ENCODE data around the gene MAS1L. TPM values are rescaled to one million over a fixed set of nuclear protein-coding genes. Genes with fewer than 3 reads are reported as not detected.
"Not testable (repeated sequence)": the region's sequence is repeated elsewhere in the genome, so short reads cannot be mapped to it uniquely, and the experiment has no call there.

The MAS1L gene
- total RNA-seq, 1 donor from 2014 or later, result not detected

DNA sequence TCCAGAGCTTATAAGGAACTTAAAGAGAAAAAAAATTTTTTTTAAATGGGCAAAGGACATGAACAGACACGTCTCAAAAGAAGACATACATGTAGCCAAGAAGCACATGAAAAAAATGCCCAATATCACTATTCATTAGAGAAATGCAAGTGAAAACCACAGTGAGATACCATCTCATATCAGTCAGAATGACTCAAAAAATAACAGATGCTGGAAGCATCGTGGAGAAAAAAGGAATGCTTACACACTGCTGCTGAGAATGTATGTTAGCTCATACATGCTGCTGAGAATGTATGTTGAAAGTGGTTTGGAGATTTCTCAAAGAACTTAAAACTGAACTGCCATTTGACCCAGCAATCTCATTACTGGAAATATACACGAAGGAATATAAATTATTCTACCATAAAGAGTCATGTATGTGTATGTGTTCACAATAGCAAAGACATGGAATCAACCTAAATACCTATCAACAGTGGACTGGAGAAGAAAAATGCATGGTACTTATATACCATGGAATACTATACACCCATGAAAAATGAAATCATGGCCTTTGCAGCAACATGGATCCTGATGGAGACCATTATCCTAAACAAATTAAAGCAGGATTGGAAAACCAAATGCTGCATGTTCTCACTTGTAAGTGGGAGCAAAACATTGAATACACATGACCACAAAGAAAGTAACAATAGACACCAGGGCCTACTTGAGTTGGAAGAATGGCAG lies 36.1 kb downstream of the MAS1L start:
- no peaks in the 10 kb centered on the region for H3K4me1 Mint-ChIP-seq (ENCODE audit: low read depth)
- no peaks in the 10 kb centered on the region for H3K36me3 Mint-ChIP-seq (ENCODE audit: insufficient read depth)
- TF ChIP-seq, protein P1, sequence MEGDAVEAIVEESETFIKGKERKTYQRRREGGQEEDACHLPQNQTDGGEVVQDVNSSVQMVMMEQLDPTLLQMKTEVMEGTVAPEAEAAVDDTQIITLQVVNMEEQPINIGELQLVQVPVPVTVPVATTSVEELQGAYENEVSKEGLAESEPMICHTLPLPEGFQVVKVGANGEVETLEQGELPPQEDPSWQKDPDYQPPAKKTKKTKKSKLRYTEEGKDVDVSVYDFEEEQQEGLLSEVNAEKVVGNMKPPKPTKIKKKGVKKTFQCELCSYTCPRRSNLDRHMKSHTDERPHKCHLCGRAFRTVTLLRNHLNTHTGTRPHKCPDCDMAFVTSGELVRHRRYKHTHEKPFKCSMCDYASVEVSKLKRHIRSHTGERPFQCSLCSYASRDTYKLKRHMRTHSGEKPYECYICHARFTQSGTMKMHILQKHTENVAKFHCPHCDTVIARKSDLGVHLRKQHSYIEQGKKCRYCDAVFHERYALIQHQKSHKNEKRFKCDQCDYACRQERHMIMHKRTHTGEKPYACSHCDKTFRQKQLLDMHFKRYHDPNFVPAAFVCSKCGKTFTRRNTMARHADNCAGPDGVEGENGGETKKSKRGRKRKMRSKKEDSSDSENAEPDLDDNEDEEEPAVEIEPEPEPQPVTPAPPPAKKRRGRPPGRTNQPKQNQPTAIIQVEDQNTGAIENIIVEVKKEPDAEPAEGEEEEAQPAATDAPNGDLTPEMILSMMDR (IDR thresholded peaks at IDR 0.05; ENCODE audit: unreplicated experiment), result no peak
- H3K27ac Mint-ChIP-seq, result no peak overlapping the region
- H3K4me3 Mint-ChIP-seq (ENCODE audit: low read depth), result no peak overlapping the region
- no peaks in the 10 kb centered on the region for H3K9me3 Mint-ChIP-seq (ENCODE audit: low read depth)
- no peak for DNase-seq (ENCODE audit: low spot score, unreplicated experiment)
- peaks cover 8% of the 10 kb centered on the region for H3K27me3 Mint-ChIP-seq

DNA sequence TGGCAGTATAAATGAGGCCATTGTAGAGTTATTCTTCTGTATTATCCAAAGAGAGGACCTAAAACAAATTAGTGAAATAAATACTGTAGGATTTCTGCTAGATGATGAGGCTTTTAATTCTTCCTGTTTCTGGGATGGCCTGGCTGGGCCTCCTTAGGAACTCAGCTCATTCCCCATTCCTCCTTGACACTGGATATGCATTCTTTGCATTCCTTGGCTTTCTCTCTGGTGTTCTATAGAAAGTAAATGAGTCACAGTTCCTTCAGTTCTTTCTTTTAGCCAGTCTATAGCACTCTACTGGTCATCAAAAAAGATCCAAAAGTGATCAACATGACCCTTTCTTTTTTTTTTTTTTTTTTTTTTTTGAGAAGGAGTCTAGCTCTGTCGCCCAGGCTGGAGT lies 40.1 kb downstream of the MAS1L start:
- DNase-seq (ENCODE audit: low spot score, unreplicated experiment), result no peak
- no peaks in the 10 kb centered on the region for H3K36me3 Mint-ChIP-seq (ENCODE audit: insufficient read depth)
- TF ChIP-seq, protein P1 (IDR thresholded peaks at IDR 0.05; ENCODE audit: unreplicated experiment), result no peak
- peaks cover 8% of the 10 kb centered on the region for H3K9me3 Mint-ChIP-seq (ENCODE audit: low read depth)
- peaks cover 9% of the 10 kb centered on the region for H3K27me3 Mint-ChIP-seq
- no peaks in the 10 kb centered on the region for H3K4me1 Mint-ChIP-seq (ENCODE audit: low read depth)
- H3K27ac Mint-ChIP-seq, result no peak overlapping the region
- H3K4me3 Mint-ChIP-seq (ENCODE audit: low read depth), result no peak overlapping the region

DNA sequence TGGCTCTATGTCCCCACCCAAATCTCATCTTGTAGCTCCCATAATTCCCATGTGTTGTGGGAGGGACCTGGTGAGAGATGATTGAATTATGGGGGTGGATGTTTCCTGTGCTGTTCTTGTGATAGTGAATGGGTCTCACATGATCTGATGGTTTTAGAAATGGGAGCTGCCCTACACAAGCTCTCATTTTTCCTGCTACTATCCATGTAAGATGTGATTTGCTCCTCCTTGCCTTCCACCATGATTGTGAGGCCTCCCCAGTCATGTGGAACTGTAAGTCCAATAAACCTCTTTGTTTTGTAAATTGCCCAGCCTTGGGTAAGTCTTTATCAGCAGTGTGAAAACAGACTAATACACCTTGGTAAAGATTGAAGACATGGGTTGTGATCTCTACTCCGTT lies 43.7 kb downstream of the MAS1L start:
- not testable (repeated sequence) for H3K4me1 Mint-ChIP-seq (ENCODE audit: low read depth); H3K9me3 Mint-ChIP-seq (ENCODE audit: low read depth)

DNA sequence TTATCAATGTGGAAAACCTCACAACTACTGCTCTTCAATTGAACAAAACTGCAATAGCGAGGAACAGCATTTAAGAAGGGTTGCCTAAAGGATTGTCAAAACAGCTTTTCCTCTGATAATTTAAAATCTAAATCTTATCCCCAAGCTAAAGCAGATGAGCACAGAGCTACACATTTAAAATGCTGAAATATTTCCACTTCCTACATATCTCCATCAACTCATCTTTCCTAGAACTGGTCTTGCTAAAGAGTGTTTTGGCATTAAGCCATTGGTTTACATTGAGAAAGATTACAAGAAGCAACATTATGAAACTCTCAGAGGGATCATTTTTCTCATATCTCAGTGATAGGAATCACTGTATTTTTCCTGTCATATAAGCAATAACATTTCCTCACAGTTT lies 45.0 kb downstream of the MAS1L start:
- no peak for DNase-seq (ENCODE audit: low spot score, unreplicated experiment)
- Mint-ChIP-seq H3K4me3 (ENCODE audit: low read depth) (no peak overlapping the region), H3K27ac (no peak overlapping the region), H3K9me3 (ENCODE audit: low read depth) (peaks cover 8% of the 10 kb centered on the region), H3K4me1 (ENCODE audit: low read depth) (peaks cover 7% of the 10 kb centered on the region), H3K36me3 (ENCODE audit: insufficient read depth) (no peaks in the 10 kb centered on the region), H3K27me3 (peaks cover 28% of the 10 kb centered on the region)
- TF ChIP-seq, protein P1 (IDR thresholded peaks at IDR 0.05; ENCODE audit: unreplicated experiment), result no peak

More for the DNA sequence above, 43.7 kb downstream of the MAS1L start:
- H3K27me3 Mint-ChIP-seq, result peaks cover 28% of the 10 kb centered on the region
- not testable (repeated sequence) for H3K27ac Mint-ChIP-seq; H3K36me3 Mint-ChIP-seq (ENCODE audit: insufficient read depth); DNase-seq (ENCODE audit: low spot score, unreplicated experiment); H3K4me3 Mint-ChIP-seq (ENCODE audit: low read depth)

DNA sequence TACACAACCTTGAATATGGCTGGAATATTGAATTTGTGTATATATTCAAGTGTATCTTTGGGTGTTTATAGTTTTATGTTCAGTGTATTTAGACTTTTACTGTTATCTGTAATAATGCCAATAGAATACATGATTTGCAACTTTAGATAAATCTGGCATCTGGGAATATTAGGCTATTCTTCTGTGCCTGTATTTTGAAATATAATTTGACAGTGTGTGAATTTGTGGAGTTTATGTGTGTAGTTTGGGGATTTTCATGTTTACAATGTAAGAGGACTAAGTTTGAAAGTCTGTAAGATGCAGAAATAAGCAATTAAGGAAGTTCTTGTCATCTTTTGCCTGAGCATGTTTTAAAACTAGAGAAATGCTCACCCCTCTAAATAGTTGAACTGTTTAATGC lies 48.8 kb downstream of the MAS1L start, which contains the start of gene OR10C1:
TSS of gene OR10C1 (plus strand) at position 301 of the 400 bp plus-strand sequence. CDS start 710 bp downstream, outside the sequence.
- peaks cover 29% of the 10 kb centered on the region for H3K27me3 Mint-ChIP-seq
- H3K4me3 Mint-ChIP-seq (ENCODE audit: low read depth), result no peak within 1 kb of the TSS
- no peaks in the 10 kb centered on the region for H3K36me3 Mint-ChIP-seq (ENCODE audit: insufficient read depth)
- H3K27ac Mint-ChIP-seq, result peak within 1 kb of the TSS; percentile 21
- H3K9me3 Mint-ChIP-seq (ENCODE audit: low read depth), result peaks cover 4% of the 10 kb centered on the region
- DNase-seq (ENCODE audit: low spot score, unreplicated experiment), result no peak
- TF ChIP-seq, protein P1 (IDR thresholded peaks at IDR 0.05; ENCODE audit: unreplicated experiment), result no peak
- peaks cover 7% of the 10 kb centered on the region for H3K4me1 Mint-ChIP-seq (ENCODE audit: low read depth)

DNA sequence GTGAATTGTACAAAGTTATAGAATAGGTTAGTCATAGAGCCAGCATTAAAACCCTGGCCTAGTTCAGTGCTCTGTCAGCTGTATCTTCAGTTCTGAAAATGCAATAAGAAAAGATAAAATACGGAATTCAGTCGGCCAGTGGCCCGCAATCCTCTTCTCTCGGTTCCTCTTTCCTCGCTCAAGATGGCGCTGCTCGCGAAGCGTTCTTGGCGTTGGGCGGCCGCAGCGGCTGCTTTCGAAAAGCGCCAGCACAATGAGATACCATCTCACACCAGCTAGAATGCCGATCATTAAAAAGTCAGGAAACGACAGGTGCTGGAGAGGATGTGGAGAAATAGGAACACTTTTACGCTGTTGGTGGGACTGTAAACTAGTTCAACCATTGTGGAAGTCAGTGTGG lies 51.0 kb downstream of the MAS1L start:
- H3K36me3 Mint-ChIP-seq (ENCODE audit: insufficient read depth); DNase-seq (ENCODE audit: low spot score, unreplicated experiment); H3K4me3 Mint-ChIP-seq (ENCODE audit: low read depth); H3K9me3 Mint-ChIP-seq (ENCODE audit: low read depth); H3K27ac Mint-ChIP-seq; H3K4me1 Mint-ChIP-seq (ENCODE audit: low read depth): not testable (repeated sequence)
- peaks cover 28% of the 10 kb centered on the region for H3K27me3 Mint-ChIP-seq

Other genes starting within 250 kb of the MAS1L start
- gene OR14J1, start 186.3 kb downstream of the MAS1L start, total RNA-seq, result not detected in 2 replicates
- gene OR5V1, start 119.1 kb downstream of the MAS1L start, total RNA-seq, result not detected in 2 replicates
- gene OR12D3, start 112.7 kb downstream of the MAS1L start, total RNA-seq, result not detected in 2 replicates
- not detected in 2 replicates for gene OR12D2, start 92.3 kb downstream of the MAS1L start, total RNA-seq
- gene OR12D1, start 73.0 kb downstream of the MAS1L start, total RNA-seq, result not detected in 2 replicates
- not detected in 2 replicates for gene OR10C1, start 48.6 kb downstream of the MAS1L start, total RNA-seq
- gene OR11A1, start 30.9 kb downstream of the MAS1L start, total RNA-seq, result not detected in 2 replicates
- gene OR2H1, start 30.8 kb downstream of the MAS1L start, total RNA-seq, result not detected in 2 replicates
- gene UBD, start 71.8 kb upstream of the MAS1L start, total RNA-seq, result 1.9 and 2.6 TPM in 2 replicates
- not detected in 2 replicates for gene OR2H2, start 97.2 kb upstream of the MAS1L start, total RNA-seq
- gene GABBR1, start 145.2 kb upstream of the MAS1L start, total RNA-seq, result 120 and 127 TPM in 2 replicates
- not detected in 2 replicates for gene MOG, start 169.1 kb upstream of the MAS1L start, total RNA-seq
- 0.14 TPM in 1 of 2 replicates, not detected in the other for gene ZFP57, start 193.2 kb upstream of the MAS1L start, total RNA-seq
- gene HLA-F, start 235.5 kb upstream of the MAS1L start, total RNA-seq, result 1.1 TPM in 1 of 2 replicates, not detected in the other